Measurements from ENCODE around the gene NUDT21. TPM values are rescaled to one million over a fixed set of nuclear protein-coding genes. Genes with fewer than 3 reads are reported as not detected.
"Not testable (repeated sequence)": the region's sequence is repeated elsewhere in the genome, so short reads cannot be mapped to it uniquely, and the experiment has no call there.

The NUDT21 gene
- total RNA-seq, 1 donor from 2014 or later: 141 TPM

DNA sequence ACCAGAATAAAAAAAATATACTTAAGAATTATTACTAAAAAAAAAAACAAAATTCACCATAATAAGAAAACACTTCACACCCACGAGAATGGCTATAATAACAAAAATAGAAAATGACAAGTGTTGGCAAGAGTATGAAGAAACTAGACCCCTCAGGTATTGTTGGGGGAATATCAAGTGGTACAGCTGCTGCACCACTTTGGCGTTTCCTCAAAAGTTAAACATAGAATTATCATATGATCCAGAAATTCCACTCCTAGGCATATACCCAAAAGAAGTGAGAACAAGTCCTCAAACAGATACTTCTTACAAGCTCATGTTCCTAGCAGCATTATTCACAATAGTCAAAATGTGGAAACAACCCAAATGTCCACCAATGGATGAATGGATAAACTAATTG is 52.1 kb downstream of the NUDT21 start:
- Mint-ChIP-seq H3K4me3 (no peak overlapping the region), H3K9me3 (peaks cover 9% of the 10 kb centered on the region), H3K4me1 (no peaks in the 10 kb centered on the region), H3K27ac (no peak overlapping the region), H3K36me3 (peaks cover 52% of the 10 kb centered on the region), H3K27me3 (ENCODE audit: low read depth) (no peaks in the 10 kb centered on the region)
- DNase-seq (ENCODE audit: low spot score in 2 of 2, unreplicated experiment in 2 of 2): no peak
- TF ChIP-seq, protein P1, sequence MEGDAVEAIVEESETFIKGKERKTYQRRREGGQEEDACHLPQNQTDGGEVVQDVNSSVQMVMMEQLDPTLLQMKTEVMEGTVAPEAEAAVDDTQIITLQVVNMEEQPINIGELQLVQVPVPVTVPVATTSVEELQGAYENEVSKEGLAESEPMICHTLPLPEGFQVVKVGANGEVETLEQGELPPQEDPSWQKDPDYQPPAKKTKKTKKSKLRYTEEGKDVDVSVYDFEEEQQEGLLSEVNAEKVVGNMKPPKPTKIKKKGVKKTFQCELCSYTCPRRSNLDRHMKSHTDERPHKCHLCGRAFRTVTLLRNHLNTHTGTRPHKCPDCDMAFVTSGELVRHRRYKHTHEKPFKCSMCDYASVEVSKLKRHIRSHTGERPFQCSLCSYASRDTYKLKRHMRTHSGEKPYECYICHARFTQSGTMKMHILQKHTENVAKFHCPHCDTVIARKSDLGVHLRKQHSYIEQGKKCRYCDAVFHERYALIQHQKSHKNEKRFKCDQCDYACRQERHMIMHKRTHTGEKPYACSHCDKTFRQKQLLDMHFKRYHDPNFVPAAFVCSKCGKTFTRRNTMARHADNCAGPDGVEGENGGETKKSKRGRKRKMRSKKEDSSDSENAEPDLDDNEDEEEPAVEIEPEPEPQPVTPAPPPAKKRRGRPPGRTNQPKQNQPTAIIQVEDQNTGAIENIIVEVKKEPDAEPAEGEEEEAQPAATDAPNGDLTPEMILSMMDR (IDR thresholded peaks at IDR 0.05; ENCODE audit: unreplicated experiment): no peak

DNA sequence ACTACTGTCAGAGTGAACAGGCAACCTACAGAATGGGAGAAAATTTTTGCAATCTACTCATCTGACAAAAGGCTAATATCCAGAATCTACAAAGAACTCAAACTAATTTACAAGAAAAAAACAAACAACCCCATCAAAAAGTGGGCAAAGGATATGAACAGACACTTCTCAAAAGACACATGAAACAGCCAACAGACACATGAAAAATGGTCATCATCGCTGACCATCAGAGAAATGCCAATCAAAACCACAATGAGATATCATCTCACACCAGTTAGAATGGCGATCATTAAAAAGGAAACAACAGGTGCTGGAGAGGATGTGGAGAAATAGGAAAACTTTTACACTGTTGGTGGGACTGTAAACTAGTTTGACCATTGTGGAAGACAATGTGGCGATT is 54.4 kb downstream of the NUDT21 start:
- not testable (repeated sequence) for H3K27ac Mint-ChIP-seq; H3K4me3 Mint-ChIP-seq; H3K4me1 Mint-ChIP-seq; DNase-seq (ENCODE audit: low spot score in 2 of 2, unreplicated experiment in 2 of 2); H3K27me3 Mint-ChIP-seq (ENCODE audit: low read depth)
- Mint-ChIP-seq H3K36me3 (peaks cover 63% of the 10 kb centered on the region), H3K9me3 (peaks cover 23% of the 10 kb centered on the region)

DNA sequence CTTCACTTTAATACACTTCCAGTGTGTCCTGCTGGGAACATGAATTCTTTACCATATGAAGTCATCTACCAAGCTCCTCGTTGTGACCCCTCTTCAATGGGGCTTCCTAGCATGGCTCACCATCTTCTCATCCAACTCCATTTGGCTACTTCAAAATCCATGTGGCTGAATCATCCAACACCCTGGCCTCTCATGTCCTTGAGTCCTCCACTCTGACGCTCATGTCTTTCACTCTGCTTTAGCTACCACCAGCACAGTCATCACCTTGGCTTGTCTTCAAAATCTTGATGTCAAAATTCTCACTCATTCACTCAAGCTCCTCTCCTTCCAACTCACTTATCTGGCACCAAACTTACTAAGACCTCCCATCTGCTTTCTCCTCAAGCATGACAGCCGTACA is 61.6 kb downstream of the NUDT21 start:
- TF ChIP-seq, protein P1 (IDR thresholded peaks at IDR 0.05; ENCODE audit: unreplicated experiment): no peak
- DNase-seq (ENCODE audit: low spot score in 2 of 2, unreplicated experiment in 2 of 2): no peak
- H3K27me3 Mint-ChIP-seq (ENCODE audit: low read depth): no peaks in the 10 kb centered on the region
- H3K4me3 Mint-ChIP-seq: no peak overlapping the region
- H3K27ac Mint-ChIP-seq: no peak overlapping the region
- H3K36me3 Mint-ChIP-seq: peaks cover 60% of the 10 kb centered on the region
- peaks cover 20% of the 10 kb centered on the region for H3K9me3 Mint-ChIP-seq
- no peaks in the 10 kb centered on the region for H3K4me1 Mint-ChIP-seq

DNA sequence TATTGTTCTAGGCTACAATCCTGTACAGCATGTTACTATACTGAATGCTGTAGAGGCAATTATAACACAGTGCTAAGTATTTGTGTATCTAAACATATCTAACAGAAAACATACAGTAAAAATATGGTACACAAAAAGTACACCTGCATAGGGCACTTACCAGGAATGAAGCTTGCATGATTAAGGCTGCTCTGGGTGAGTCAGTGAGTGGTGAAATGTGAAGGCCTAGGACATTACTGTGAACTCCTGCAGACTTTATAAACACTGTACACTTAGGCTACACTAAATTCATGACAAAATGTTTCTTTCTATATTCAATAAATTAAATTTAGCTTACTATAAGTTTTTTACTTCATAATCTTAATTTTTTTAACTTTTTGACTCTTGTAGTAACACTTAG is 62.9 kb downstream of the NUDT21 start:
- DNase-seq (ENCODE audit: low spot score in 2 of 2, unreplicated experiment in 2 of 2): no peak

DNA sequence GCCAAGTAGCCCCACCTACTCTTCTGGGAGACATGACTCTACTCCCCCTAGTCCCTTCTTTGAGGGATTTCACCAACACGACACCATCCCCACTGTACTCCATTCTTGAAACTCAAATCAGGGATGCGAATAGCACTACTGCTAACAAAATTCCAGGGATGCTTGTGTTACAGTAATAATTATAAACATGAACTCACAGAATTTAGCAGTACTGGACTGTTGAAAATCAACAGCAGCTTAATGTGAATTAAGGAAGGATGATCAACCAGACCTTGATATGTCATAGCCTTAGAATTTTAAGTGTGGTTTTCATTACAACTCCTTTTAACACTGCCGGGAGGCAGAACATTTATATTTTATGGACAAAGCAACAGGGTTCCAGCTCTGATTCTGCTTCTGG is 63.7 kb downstream of the NUDT21 start:
- no peak overlapping the region for H3K4me3 Mint-ChIP-seq
- no peak overlapping the region for H3K27ac Mint-ChIP-seq
- H3K9me3 Mint-ChIP-seq: peaks cover 7% of the 10 kb centered on the region
- no peak for DNase-seq (ENCODE audit: low spot score in 2 of 2, unreplicated experiment in 2 of 2)
- H3K27me3 Mint-ChIP-seq (ENCODE audit: low read depth): no peaks in the 10 kb centered on the region
- TF ChIP-seq, protein P1 (IDR thresholded peaks at IDR 0.05; ENCODE audit: unreplicated experiment): no peak
- peaks cover 61% of the 10 kb centered on the region for H3K36me3 Mint-ChIP-seq
- H3K4me1 Mint-ChIP-seq: peaks cover 9% of the 10 kb centered on the region

More for the DNA sequence above, 62.9 kb downstream of the NUDT21 start:
- Mint-ChIP-seq H3K36me3 (peaks cover 63% of the 10 kb centered on the region), H3K4me1 (peaks cover 5% of the 10 kb centered on the region), H3K4me3 (no peak overlapping the region), H3K9me3 (peaks cover 12% of the 10 kb centered on the region), H3K27me3 (ENCODE audit: low read depth) (no peaks in the 10 kb centered on the region), H3K27ac (no peak overlapping the region)
- TF ChIP-seq, protein P1 (IDR thresholded peaks at IDR 0.05; ENCODE audit: unreplicated experiment): no peak

DNA sequence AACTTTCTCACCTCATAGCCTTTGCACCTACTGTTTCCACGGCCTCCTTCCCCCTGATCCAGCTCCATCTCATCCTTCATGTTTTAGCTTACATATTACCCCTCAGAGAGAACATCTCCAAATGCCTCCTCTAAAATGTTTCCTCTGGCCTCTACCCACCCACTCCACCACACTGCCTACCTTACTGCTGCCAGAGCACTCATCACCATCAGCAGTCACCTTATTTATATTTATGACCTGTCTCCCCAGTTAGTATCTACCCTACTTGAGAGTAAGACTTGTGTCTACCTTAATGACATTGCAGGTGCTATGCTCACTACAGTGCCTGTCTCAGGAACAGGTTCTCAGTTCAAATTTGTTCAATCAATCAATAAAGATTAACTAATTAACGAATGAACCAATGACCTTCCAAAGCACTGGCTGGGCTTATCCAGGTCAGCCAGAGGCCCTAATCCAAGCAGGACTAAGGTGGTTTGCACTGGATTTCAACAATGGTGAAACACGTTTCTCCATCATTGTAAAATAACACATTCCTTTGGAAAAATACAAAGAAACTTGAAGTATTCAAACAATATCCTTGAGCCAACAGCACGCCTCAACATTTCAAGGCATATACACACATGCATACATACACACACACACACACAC is 66.9 kb downstream of the NUDT21 start:
- Mint-ChIP-seq H3K27ac (no peak overlapping the region), H3K4me3 (no peak overlapping the region), H3K4me1 (peaks cover 9% of the 10 kb centered on the region), H3K9me3 (peaks cover 20% of the 10 kb centered on the region), H3K36me3 (peaks cover 64% of the 10 kb centered on the region), H3K27me3 (ENCODE audit: low read depth) (no peaks in the 10 kb centered on the region)
- TF ChIP-seq, protein P1 (IDR thresholded peaks at IDR 0.05; ENCODE audit: unreplicated experiment): no peak
- DNase-seq (ENCODE audit: low spot score in 2 of 2, unreplicated experiment in 2 of 2): no peak

Measured in mesothelial cell of epicardium (in vitro differentiated cells).